Fibroblast of mammary gland (primary cell): ENCODE results near the gene SPRYD7.

Source experiments
- DNase-seq: peaks from one replicate; pipeline ENCODE4 v3.0.0-alpha.2; 2010; ENCODE audit warnings: low read depth
- H3K4me3 ChIP-seq: 2 replicates; pipeline ENCODE4 v1.5.1; 2011; ENCODE audit warnings: low read depth, mild to moderate bottlenecking, low read length, moderate library complexity; ENCODE audit not compliant: control insufficient read depth
- TF ChIP-seq, protein P1 (sequence below): conservative IDR thresholded peaks from 2 replicates; pipeline ENCODE4 v1.5.1; 2011; ENCODE audit warnings: low read depth, low read length, inconsistent platforms; ENCODE audit not compliant: control insufficient read depth, insufficient read depth

Gene SPRYD7

DNA sequence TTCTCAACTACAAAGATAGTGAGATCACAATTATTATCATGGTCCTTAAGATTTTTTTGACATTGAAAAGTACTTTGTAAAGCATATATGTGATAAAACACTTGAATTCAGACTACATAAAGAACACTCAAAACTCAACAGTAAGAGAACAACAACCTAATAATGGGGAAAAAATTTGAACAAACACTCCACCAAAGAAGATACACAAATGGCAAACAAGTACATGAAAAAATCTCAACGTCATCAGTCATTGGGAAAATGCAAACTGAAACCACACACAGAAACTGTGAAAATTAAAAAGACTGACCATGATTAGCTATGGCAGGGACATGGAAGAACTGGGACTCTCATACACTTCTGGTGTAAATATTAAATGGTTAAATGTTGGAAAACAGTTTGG is 70.9 kb downstream of the SPRYD7 start:
- no peak overlapping the region for H3K4me3 ChIP-seq
- DNase-seq, result no peak
- TF ChIP-seq, protein P1, sequence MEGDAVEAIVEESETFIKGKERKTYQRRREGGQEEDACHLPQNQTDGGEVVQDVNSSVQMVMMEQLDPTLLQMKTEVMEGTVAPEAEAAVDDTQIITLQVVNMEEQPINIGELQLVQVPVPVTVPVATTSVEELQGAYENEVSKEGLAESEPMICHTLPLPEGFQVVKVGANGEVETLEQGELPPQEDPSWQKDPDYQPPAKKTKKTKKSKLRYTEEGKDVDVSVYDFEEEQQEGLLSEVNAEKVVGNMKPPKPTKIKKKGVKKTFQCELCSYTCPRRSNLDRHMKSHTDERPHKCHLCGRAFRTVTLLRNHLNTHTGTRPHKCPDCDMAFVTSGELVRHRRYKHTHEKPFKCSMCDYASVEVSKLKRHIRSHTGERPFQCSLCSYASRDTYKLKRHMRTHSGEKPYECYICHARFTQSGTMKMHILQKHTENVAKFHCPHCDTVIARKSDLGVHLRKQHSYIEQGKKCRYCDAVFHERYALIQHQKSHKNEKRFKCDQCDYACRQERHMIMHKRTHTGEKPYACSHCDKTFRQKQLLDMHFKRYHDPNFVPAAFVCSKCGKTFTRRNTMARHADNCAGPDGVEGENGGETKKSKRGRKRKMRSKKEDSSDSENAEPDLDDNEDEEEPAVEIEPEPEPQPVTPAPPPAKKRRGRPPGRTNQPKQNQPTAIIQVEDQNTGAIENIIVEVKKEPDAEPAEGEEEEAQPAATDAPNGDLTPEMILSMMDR, result no peak

DNA sequence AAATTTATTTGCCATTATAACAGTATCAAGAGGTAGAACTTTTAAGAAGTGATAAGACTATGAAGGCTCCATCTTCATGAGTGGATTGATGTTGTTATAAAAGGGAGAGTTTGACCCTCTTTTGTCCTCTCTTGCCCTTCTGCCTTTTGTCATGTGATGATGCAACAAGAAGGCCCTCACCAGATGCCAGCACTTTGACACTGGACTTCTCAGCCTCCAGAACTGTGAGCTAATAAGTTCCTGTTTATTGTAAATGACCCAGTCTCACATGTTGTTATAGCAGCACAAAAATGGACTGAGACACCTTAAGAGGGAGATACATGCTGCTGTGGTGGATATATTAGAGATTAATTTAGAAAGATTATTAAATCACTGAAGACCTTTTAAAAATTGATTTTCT is 71.6 kb downstream of the SPRYD7 start:
- TF ChIP-seq, protein P1, result no peak
- DNase-seq, result no peak
- H3K4me3 ChIP-seq, result no peak overlapping the region
